NCI-H1436 (cell line): ENCODE results near the gene CIITA.
"Not testable (repeated sequence)": the region's sequence is repeated elsewhere in the genome, so short reads cannot be mapped to it uniquely, and the experiment has no call there.

Experiments
- DNase-seq: peaks from one replicate; lab custom pipeline; 2025; lab: John Stamatoyannopoulos, UW

Gene CIITA

GRCh38 chr16:10959161-10959560 lies 82.2 kb downstream of the CIITA start:
- DNase-seq, result no peak

- no peak for DNase-seq
Measured at GRCh38 chr16:10961231-10961630, 84.2 kb downstream of the CIITA start.

- DNase-seq, result peak; percentile 66
Measured at GRCh38 chr16:10964039-10964890, 87.3 kb downstream of the CIITA start.

- DNase-seq, result no peak
Measured at GRCh38 chr16:10964891-10965326, 87.9 kb downstream of the CIITA start.

GRCh38 chr16:10965440-10966061 lies 88.5 kb downstream of the CIITA start:
- no peak for DNase-seq

GRCh38 chr16:10966129-10966528 lies 89.1 kb downstream of the CIITA start:
- DNase-seq, result no peak

- DNase-seq, result not testable (repeated sequence)
Measured at GRCh38 chr16:10966559-10966958, 89.6 kb downstream of the CIITA start.

GRCh38 chr16:10967986-10968385 lies 91.0 kb downstream of the CIITA start:
- DNase-seq, result no peak

GRCh38 chr16:10968498-10968897 lies 91.5 kb downstream of the CIITA start:
- DNase-seq, result no peak

- no peak for DNase-seq
Measured at GRCh38 chr16:10969615-10970014, 92.6 kb downstream of the CIITA start.

GRCh38 chr16:10970065-10970464 lies 93.1 kb downstream of the CIITA start:
- DNase-seq, result no peak

- DNase-seq, result peak; percentile 59
Measured at GRCh38 chr16:10971560-10971961, 94.6 kb downstream of the CIITA start.

GRCh38 chr16:10972108-10972818 lies 95.3 kb downstream of the CIITA start:
- no peak for DNase-seq

- no peak for DNase-seq
Measured at GRCh38 chr16:10972819-10973464, 95.9 kb downstream of the CIITA start.

- no peak for DNase-seq
Measured at GRCh38 chr16:10976634-10977033, 99.6 kb downstream of the CIITA start.

- DNase-seq, result no peak
Measured at GRCh38 chr16:10978124-10978523, 101.1 kb downstream of the CIITA start.

- no peak for DNase-seq
Measured at GRCh38 chr16:10978871-10979446, 102.0 kb downstream of the CIITA start.

GRCh38 chr16:10979717-10980601 lies 103.0 kb downstream of the CIITA start:
- no peak for DNase-seq

GRCh38 chr16:10980813-10981212 lies 103.8 kb downstream of the CIITA start:
- DNase-seq, result no peak

GRCh38 chr16:10981697-10982216 lies 104.8 kb downstream of the CIITA start:
- peak; percentile 80 for DNase-seq
